A549 (cell line): ENCODE results near the gene RXRA. TPM values are rescaled to one million over a fixed set of nuclear protein-coding genes. Genes with fewer than 3 reads are reported as not detected.
A peak's percentile ranks its signal among the peaks of the same experiment; 100 is the strongest.

Experiments used
- ATAC-seq, 2 experiments: fragments of 200-7000 bp in 1 of 2; fragments of >200 bp in 1 of 2; cut with Nextera tagmentation in 1 of 2; cut with Tn5 transposase in 1 of 2; 3 replicates each; pipeline versions ENCODE4 v1.8.0 to v1.9.1; 2018 to 2020; ENCODE audit warnings: mild to moderate bottlenecking in 1 of 2, moderate library complexity in 1 of 2
- CTCF ChIA-PET: fragments of 300-600 bp; sonication (Branson Sonifier 250); formaldehyde crosslinking; extraction: SDS; loops from one replicate; lab custom pipeline; 2021; ENCODE audit warnings: antibody characterized with exemption, inconsistent platforms; lab: Yijun Ruan, JAX
- POLR2A ChIA-PET: fragments of 350-600 bp; formaldehyde crosslinking; extraction: SDS; loops from one replicate; lab custom pipeline; 2021; ENCODE audit warnings: antibody characterized with exemption, inconsistent platforms; lab: Yijun Ruan, JAX
- DNase-seq, 2 experiments: peaks; one replicate each; pipeline versions ENCODE4 v3.0.0 to v3.0.0-alpha.2; 2011 to 2016; ENCODE audit warnings: low read depth in 1 of 2, low spot score in 1 of 2
- FAIRE-seq: peaks from 2 replicates; lab custom pipeline; 2011; peaks lifted over from hg19 to GRCh38; lab: Jason Lieb, UNC
- H3K27ac ChIP-seq, 2 experiments: fragments of >200 bp; sonication (Bioruptor Twin); formaldehyde crosslinking; 3 replicates each; pipeline ENCODE4 v1.5.1; 2016 to 2017
- H3K4me1 ChIP-seq: fragments of >200 bp; sonication (Bioruptor Twin); formaldehyde crosslinking; 3 replicates; pipeline ENCODE4 v1.6.1; 2016
- H3K4me2 ChIP-seq: fragments of >200 bp; sonication (Bioruptor Twin); formaldehyde crosslinking; 3 replicates; pipeline ENCODE4 v1.6.1; 2016
- H3K4me3 ChIP-seq: fragments of >200 bp; sonication (Bioruptor Twin); formaldehyde crosslinking; 3 replicates; pipeline ENCODE4 v1.5.1; 2016
- H3K9me3 ChIP-seq: fragments of >200 bp; sonication (Bioruptor Twin); formaldehyde crosslinking; 3 replicates; pipeline ENCODE4 v1.6.1; 2016
- BHLHE40 ChIP-seq: IDR thresholded peaks from 2 replicates; pipeline ENCODE4 v1.6.1; 2012; ENCODE audit warnings: low read depth, low read length, inconsistent platforms
- CHD2 ChIP-seq: fragments of 150-350 bp; IDR thresholded peaks from 2 replicates; pipeline ENCODE4 v1.6.1; 2014; ENCODE audit warnings: low read length; ENCODE audit not compliant: partially characterized antibody
- EHMT2 ChIP-seq: fragments of 200-600 bp; sonication (generic); IDR thresholded peaks from 2 replicates; pipeline ENCODE4 v1.6.1; 2016; ENCODE audit warnings: antibody characterized with exemption, low read depth, mild to moderate bottlenecking, moderate library complexity
- FOSL2 ChIP-seq, 2 experiments: fragments of 450-650 bp in 1 of 2; fragments of >200 bp in 1 of 2; sonication (Bioruptor Twin) in 1 of 2; formaldehyde crosslinking; IDR thresholded peaks; 2 replicates each; pipeline versions ENCODE4 v1.5.0 to v1.6.1; 2016 to 2020; ENCODE audit warnings: mild to moderate bottlenecking in 1 of 2, moderate library complexity in 1 of 2
- HDAC2 ChIP-seq: fragments of 200-600 bp; sonication (generic); IDR thresholded peaks from 2 replicates; pipeline ENCODE4 v1.6.1; 2016
- KDM1A ChIP-seq: fragments of 200-600 bp; sonication (generic); IDR thresholded peaks from 2 replicates; pipeline ENCODE4 v1.6.1; 2016; ENCODE audit warnings: low read depth, mild to moderate bottlenecking
- KDM5A ChIP-seq: fragments of 200-600 bp; sonication (generic); IDR thresholded peaks from 2 replicates; pipeline ENCODE4 v1.6.1; 2016; ENCODE audit warnings: antibody characterized with exemption, mild to moderate bottlenecking
- MAFK ChIP-seq: fragments of 450-650 bp; IDR thresholded peaks from 2 replicates; pipeline ENCODE4 v1.6.1; 2014; ENCODE audit not compliant: partially characterized antibody
- NPAS2 ChIP-seq: fragments of 250-450 bp; sonication (Bioruptor Pico); IDR thresholded peaks from 2 replicates; pipeline ENCODE4 v1.8.0; 2022; ENCODE audit warnings: mild to moderate bottlenecking, moderate library complexity, borderline replicate concordance
- POLR2A ChIP-seq: IDR thresholded peaks from 2 replicates; pipeline ENCODE4 v1.6.1; 2012; ENCODE audit warnings: mild to moderate bottlenecking, low read length
- POLR2AphosphoS2 ChIP-seq: conservative IDR thresholded peaks from 2 replicates; pipeline ENCODE4 v1.6.1; 2012; ENCODE audit warnings: low read length, improper control_type of control experiment, inconsistent platforms
- RCOR1 ChIP-seq: fragments of 150-350 bp; IDR thresholded peaks from 2 replicates; pipeline ENCODE4 v1.6.1; 2014; ENCODE audit warnings: antibody characterized with exemption, low read length, low read depth
- REST ChIP-seq: fragments of 200-600 bp; sonication (generic); IDR thresholded peaks from 2 replicates; pipeline ENCODE4 v1.6.1; 2016; ENCODE audit warnings: antibody characterized with exemption, mild to moderate bottlenecking, moderate library complexity
- TFCP2L1 ChIP-seq: fragments of 250-450 bp; sonication (Bioruptor Pico); IDR thresholded peaks from 2 replicates; pipeline ENCODE4 v1.5.0; 2021; ENCODE audit warnings: mild to moderate bottlenecking
- TP53 ChIP-seq: fragments of 250-450 bp; sonication (Bioruptor Pico); IDR thresholded peaks from 2 replicates; pipeline ENCODE4 v1.5.0; 2021; ENCODE audit warnings: mild to moderate bottlenecking, moderate library complexity
- ZC3H11A ChIP-seq: fragments of 450-650 bp; IDR thresholded peaks from 2 replicates; pipeline ENCODE4 v1.6.1; 2014; ENCODE audit warnings: antibody characterized with exemption, mild to moderate bottlenecking
- ZSCAN20 ChIP-seq: fragments of 250-450 bp; sonication (Bioruptor Pico); IDR thresholded peaks from 2 replicates; pipeline ENCODE4 v1.8.0; 2022; ENCODE audit warnings: mild to moderate bottlenecking, moderate library complexity
- WGBS: methylation state at CpG from one replicate; pipeline ENCODE4 v1.1.6; 2017; ENCODE audit errors: missing lambda C conversion rate; 5-methylcytosine and 5-hydroxymethylcytosine counted together
- polyA plus RNA-seq, 4 experiments: library from polyadenylated mRNA; depleted of rRNA in 3 of 4; stranded (reverse); fragments of >200 nt; fragmentation: RNase III in 1 of 4; extraction: RNeasy Plus Mini Kit Qiagen cat#74134 plus additional on column Dnase treatment in 1 of 4; gene quantifications; 2 replicates in 3 of 4; 3 replicates in 1 of 4; pipeline ENCODE4 v1.2.3, GENCODE V29; 2011 to 2017
- TF ChIP-seq, protein P1 (sequence below): fragments of 250-450 bp; sonication (Bioruptor Pico); IDR thresholded peaks from 2 replicates; pipeline ENCODE4 v1.5.0; 2020; ENCODE audit warnings: low read depth, mild to moderate bottlenecking, moderate library complexity
- TF ChIP-seq, protein P2 (sequence below): fragments of 450-650 bp; IDR thresholded peaks from 2 replicates; pipeline ENCODE4 v1.6.1; 2014; ENCODE audit warnings: antibody characterized with exemption

Gene RXRA
- polyA plus RNA-seq, 2 of the 4 experiments (the other 2 are of a cell fraction), result 6.6 to 23.9 TPM

- POLR2A ChIA-PET, result no interaction called here
- no peak for TF ChIP-seq ZC3H11A
- TF ChIP-seq EHMT2, result no peak
- no peak for TF ChIP-seq TFCP2L1
- H3K27ac ChIP-seq, result peak overlapping the region in 1 of 2 experiments; percentile 16; a peak in 1 of 6 replicates
- no peak overlapping the region for H3K4me2 ChIP-seq
- no peak for ATAC-seq
- DNase-seq, result no peak
- 85% methylated on average over 9 of the region's 9 CpGs for WGBS
- CTCF ChIA-PET, result interaction anchor here (1.4 to 1.6 kb wide), 4 partner anchors 10 to 170 kb away, joined by 5 to 7 read pairs (median 6); no protein-coding TSS in a partner anchor
- no peaks in the 10 kb centered on the region for H3K4me1 ChIP-seq
- H3K4me3 ChIP-seq, result no peak overlapping the region
- no peaks in the 10 kb centered on the region for H3K9me3 ChIP-seq
- FAIRE-seq, result no peak
Observed at GRCh38 chr9:134341306-134341705, 15.1 kb downstream of the RXRA start.

- 92% methylated on average over 14 of the region's 19 CpGs for WGBS
- CTCF ChIA-PET, result interaction anchor here (0.6 to 1.5 kb wide), 5 partner anchors 10 to 174 kb away, joined by 3 to 7 read pairs (median 3); no protein-coding TSS in a partner anchor
- no peak for DNase-seq
- FAIRE-seq, result no peak
- Histone ChIP-seq H3K9me3 (no peaks in the 10 kb centered on the region), H3K4me1 (no peaks in the 10 kb centered on the region), H3K27ac (peak overlapping the region in 1 of 2 experiments; percentile 16; a peak in 1 of 6 replicates), H3K4me3 (no peak overlapping the region), H3K4me2 (no peak overlapping the region)
- TF ChIP-seq KDM1A, result no peak
- no peak for TF ChIP-seq ZC3H11A
- no peak for TF ChIP-seq RCOR1
- TF ChIP-seq POLR2A, result no peak
- no peak for TF ChIP-seq MAFK
- no peak for TF ChIP-seq HDAC2
- no peak for TF ChIP-seq TP53 (CRISPR knock-in tag)
- TF ChIP-seq REST, result no peak
- no peak for TF ChIP-seq CHD2
- POLR2A ChIA-PET, result no interaction called here
- ATAC-seq, result no peak
Observed at GRCh38 chr9:134341929-134342745, 15.9 kb downstream of the RXRA start.

- Histone ChIP-seq H3K4me2 (no peak overlapping the region), H3K4me3 (no peak overlapping the region), H3K4me1 (no peaks in the 10 kb centered on the region), H3K9me3 (no peaks in the 10 kb centered on the region), H3K27ac (no peak overlapping the region)
- POLR2A ChIA-PET, result no interaction called here
- no peak for ATAC-seq
- TF ChIP-seq, protein P1, sequence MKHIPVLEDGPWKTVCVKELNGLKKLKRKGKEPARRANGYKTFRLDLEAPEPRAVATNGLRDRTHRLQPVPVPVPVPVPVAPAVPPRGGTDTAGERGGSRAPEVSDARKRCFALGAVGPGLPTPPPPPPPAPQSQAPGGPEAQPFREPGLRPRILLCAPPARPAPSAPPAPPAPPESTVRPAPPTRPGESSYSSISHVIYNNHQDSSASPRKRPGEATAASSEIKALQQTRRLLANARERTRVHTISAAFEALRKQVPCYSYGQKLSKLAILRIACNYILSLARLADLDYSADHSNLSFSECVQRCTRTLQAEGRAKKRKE, result no peak
- TF ChIP-seq MAFK (no peak), POLR2AphosphoS2 (no peak), FOSL2 (IDR thresholded peaks at IDR 0.05) (no peak), FOSL2 (CRISPR knock-in tag; IDR thresholded peaks at IDR 0.05) (no peak), BHLHE40 (no peak), TP53 (CRISPR knock-in tag) (no peak), EHMT2 (no peak), KDM5A (no peak), REST (no peak), ZSCAN20 (CRISPR knock-in tag) (no peak), NPAS2 (no peak)
- TF ChIP-seq, protein P2, sequence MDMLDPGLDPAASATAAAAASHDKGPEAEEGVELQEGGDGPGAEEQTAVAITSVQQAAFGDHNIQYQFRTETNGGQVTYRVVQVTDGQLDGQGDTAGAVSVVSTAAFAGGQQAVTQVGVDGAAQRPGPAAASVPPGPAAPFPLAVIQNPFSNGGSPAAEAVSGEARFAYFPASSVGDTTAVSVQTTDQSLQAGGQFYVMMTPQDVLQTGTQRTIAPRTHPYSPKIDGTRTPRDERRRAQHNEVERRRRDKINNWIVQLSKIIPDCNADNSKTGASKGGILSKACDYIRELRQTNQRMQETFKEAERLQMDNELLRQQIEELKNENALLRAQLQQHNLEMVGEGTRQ, result no peak
- CTCF ChIA-PET, result interaction anchor here (0.9 to 2.4 kb wide), 2 partner anchors 8 to 13 kb away, joined by 3 to 7 read pairs; no protein-coding TSS in a partner anchor
- DNase-seq, result no peak
- 86% methylated on average over 4 of the region's 7 CpGs for WGBS
- FAIRE-seq, result no peak
Observed at GRCh38 chr9:134342746-134343115, 16.5 kb downstream of the RXRA start.
